GM18498 (cell line): Measurements from ENCODE around the gene ENO1.
"Not testable (repeated sequence)": the region's sequence is repeated elsewhere in the genome, so short reads cannot be mapped to it uniquely, and the experiment has no call there.

Experiments used
- ATAC-seq: cut with Tn5 transposase; IDR thresholded peaks from one replicate; pipeline ENCODE4 v1.9.1; 2021; ENCODE audit warnings: mild to moderate bottlenecking, moderate library complexity; ENCODE audit not compliant: unreplicated experiment

The ENO1 gene

DNA sequence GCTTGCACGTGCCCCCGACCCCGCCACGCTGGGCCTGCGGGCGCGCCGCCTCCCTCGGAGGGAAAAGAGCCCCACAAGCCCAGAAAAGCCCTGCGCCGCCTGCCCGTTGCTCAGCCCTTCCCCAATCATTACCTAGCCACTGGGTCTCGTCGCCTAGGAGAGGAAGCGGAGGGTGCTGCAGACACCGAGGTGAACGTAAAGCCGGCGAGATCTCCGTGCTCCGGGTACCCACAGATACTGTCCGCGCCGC, at the start of gene ENO1:
Gene ENO1 (minus strand): TSS at position 239 of the 250 bp plus-strand sequence. CDS start 3,778 bp downstream, outside the sequence.
- ATAC-seq: peak; percentile 12

DNA sequence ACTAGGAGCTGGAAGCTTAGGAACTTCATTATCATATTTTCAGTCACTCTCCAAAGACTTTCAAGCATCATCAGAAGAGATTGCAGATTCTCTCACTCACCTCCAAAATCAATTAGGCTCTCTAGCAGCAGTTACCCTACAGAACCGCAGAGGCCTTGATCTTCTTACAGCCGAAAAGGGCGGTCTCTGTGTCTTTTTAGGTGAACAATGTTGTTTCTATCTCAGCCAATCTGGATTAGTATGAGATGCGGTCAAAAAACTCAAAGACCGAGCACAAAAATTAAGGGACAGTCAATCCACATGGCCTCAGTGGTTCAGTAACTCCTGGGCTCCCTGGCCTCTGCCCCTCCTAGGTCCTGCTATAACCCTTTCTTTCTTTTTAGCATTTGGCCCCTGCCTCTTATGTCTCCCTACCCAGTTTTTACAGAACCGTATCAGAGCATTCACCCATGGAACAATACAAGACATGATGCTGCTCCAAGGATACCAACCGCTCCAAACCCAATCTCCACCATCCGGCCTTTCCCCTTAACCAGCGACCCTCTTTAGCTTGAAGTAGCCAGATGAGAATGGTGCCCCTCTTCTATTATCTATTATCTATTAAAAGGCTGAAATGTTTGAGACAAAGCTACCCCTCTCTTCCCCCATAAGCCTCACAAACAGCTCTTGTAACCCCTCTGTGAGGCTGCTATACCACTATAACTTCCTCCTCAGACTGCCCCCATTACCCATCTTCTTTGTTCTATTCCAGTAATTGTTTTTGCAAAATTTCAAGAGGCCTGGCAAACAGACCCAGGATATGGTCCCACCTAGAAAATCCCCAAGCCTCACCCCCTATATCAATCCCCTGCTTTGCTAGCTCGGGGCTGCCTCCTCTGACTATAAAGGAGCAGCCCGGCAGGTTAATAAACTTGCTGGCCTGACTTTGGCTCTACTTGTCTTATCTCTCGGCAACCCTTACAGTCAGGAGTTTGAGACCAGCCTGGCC, 48.5 kb upstream of the ENO1 start:
- no peak for ATAC-seq

DNA sequence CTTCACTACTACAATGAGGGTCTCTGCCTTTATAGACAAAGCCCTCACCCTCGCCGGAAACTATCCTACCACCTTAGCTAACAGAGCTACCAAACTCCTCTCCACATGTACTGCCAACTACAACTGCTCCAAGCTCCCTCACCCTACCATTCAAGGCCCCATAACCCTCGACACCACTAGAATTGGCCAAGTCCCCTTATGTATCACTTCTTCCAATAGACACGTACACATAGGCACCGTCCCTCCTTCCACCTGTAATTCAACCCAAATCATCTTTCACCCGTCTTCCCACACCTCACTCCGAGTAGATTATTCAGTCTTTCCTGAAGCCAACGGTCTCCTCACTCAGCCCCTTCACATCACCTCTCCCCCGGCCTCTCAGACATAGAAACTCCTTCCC, 47.5 kb upstream of the ENO1 start:
- ATAC-seq: no peak

DNA sequence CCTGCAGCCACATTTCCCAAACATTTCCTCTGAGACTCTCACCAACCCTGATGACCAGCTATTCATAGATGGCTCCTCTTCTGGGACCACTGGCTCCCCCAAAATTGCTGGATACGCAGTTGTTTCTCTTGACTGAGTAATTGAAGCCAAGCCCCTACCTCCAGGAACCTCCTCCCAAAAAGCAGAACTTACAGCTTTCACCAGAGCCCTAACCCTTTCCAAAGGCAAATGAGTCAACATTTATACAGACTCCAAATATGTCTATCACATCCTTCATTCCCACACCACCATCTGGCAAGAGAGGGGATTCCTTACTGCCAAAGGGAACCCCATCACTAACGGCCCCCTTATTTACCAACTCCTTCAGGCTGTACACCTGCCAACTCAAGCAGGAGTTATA, 46.9 kb upstream of the ENO1 start:
- ATAC-seq: no peak

DNA sequence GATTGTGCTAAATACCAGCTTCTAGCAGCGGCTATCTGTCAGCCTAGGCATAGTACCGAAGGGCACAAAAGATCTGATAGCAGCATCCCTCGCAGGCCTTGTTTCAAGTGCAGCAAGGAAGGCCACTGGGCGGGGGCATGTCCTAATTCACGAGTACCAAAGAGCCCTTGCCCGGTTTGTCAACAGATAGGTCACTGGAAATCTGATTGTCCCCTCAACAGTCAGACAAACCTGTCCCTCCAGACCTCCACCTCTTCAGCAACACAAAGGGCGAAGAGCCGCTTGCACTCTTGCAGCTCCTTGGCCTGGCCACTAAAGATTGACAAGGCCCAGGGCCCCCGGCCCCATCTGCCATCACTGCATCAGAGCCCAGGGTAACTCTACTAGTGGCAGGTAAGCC, 44.5 kb upstream of the ENO1 start:
- ATAC-seq: no peak

DNA sequence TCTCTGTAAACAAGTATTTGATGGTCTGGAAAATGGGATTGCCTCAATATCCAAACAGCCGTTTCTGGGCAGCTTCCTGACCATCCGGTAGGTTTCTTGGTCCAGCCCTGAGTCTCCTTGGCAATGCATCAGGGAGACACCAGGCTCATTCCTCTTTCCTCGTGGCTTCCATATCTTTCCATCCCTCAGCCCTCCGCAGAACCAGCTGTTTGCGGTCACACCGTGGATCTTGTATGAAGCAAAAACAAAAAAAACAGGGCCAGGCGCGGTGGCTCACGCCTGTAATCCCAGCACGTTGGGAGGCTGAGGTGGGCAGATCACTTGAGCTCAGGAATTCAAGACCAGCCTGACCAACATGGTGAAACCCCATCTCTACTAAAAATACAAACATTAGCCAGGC, 39.0 kb upstream of the ENO1 start:
- ATAC-seq: not testable (repeated sequence)

DNA sequence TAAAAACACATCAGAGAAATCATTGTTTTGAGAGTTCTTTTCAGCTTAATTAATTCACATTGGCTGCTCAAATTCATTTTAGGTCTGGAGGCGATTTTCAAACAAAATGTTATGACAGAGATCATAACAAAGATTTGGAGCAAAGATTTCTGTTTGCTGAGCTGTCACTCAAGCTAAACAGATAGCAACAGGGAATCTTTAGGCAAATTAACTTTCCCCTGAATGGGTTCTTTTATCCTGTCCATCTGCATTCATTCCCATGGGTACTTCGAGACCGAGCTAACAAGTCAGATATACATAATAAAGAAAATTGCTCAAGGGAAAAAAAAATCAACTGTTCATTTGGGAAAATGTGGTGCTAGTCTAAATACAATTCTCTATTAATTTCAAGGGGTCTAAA, 37.0 kb upstream of the ENO1 start:
- ATAC-seq: no peak

DNA sequence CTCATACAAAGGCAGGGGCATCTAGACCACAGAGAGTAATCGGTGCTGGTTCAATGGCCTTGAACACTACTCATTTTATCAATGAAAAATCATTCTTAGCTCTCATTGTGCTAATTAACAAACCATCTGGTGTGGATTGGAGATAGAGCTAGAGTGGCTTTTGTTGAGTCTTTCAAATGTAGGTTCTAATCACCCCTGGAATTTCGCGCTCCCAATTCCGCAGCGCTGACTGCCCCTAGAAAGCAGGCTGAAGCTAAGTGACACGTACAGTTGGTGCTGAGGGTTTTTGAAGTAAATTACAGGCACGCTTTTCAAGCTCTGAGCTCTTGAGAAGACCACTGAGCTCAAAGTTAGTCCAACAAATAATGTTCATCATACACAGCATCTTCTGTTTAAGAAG, 36.0 kb upstream of the ENO1 start:
- ATAC-seq: no peak

DNA sequence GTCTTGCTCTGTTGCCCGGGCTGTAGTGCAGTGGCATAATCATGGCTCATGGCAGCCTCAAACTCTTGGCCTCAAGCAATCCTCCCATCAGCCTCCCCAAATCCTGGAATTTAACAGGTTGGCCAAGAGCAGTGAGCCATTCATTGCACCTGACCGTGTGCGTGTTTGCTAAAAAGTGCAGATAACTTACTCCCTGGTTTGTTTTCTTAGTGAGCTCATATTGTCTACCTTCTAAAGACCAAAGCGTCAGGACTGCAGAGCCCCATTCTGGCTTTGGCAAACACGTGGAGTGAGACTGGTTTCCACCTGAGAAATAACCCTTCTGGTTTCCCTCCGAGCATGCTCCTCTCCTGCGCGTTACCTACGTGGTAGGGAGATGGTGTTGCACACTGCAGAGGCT, 35.0 kb upstream of the ENO1 start:
- ATAC-seq: no peak

DNA sequence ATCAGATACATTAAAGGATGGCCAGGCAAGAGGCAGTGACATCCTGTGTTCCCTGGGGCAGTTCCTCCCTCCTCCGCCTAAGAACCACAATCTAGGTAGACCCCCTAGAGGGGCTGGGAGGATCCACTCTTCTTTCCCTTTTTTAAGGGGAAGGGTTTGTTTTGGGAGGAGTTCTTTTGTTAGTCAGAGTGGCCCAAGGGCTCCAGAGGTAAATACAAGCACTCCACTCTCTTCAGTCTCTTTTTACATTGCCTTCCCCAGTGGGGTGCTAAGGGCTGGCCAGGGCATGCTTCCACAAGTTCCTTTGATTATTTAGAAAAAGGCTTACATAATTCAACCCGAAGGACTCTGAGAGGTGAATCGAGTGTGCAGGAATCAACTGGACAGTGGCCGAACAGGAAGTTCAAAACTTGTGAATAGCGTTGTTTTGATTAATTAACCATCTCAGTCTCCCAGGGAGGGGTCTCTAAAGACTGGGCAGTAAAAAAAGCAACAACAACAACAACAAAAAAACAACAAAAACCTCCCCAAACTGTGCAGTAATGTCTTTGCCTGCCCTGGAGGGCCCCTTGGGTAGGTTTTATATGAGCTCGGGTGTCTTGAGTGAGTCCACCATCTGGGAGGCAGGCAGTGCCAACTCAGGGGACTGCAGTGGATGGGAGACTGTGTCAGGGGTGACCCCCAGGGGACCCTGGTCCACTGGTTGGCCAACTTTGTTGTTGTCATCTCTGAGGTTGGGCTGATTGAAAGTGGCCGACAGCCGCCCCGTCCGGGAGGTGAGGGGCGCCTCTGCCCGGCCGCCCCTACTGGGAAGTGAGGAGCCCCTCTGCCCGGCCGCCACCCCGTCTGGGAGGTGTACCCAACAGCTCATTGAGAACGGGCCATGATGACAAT, 33.2 kb upstream of the ENO1 start:
- no peak for ATAC-seq

DNA sequence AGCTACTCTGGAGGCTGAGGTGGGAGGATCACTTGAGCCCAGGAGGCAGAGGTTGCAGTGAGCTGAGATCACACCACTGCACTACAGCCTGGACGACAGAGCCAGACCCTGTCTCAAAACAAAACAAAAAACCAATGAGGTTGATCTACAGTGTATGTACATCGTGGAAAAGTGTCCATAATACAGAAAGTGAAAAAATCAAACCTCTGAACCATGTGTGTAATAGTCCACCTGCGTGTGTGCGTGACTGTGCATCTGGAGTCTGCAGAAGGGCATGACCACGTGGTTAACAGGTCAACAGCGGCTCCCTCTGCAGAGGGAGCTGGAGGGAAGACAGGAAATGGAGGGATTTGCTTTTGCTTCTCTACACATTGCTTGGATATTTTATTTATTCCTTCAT, 32.4 kb upstream of the ENO1 start:
- no peak for ATAC-seq

DNA sequence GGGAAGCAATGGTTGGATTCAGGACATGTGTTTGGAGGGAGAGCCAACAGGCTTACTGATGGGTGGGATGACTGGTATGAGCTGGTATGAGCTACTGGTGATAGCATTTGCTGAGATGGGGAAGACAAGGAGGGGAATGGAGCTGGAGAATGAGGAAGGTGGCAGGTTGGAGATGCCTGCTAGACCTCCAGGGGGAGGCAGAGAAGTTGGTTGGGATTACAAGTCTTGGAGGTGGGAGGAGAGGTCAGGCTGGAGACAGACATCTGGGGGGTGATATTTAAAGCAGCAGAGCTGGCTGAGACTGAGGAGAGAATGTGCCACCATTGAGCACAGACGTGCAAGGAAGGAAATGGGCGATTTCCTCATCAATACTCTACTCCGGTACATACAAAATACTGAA, 31.8 kb upstream of the ENO1 start:
- ATAC-seq: no peak

DNA sequence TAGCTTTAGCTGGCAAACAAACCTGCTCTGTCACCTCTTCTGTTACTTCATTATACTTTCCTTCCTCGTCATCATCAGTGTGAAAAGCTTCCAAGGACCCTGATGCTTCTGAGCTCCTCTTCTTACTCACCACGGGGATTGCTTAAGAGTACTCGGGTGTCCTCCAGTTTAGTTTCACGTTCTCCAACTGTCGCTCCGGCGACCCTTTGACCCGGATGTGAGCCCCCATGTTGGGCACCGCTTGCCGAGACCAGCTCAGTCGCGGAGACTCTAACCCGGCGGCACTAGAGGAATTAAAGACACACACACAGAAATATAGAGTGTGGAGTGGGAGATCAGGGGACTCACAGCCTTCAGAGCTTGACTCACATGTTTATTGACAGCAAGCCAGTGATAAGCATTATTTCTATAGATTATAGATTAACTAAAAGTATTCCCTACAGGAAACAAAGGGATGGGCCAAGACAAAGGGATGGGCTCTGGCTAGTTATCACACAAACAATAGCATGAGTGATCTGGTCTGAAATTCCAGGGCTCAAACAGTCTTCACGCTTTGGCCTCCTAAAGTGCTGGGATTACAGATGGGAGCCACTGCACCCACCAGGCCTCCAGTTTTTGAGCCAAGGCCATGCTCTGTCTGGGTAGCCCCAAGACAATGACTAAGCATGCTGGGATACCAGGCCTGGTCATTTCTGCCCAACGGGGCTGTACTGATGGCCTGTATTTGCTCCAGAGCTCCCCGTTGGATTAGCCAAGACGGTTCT, 30.1 kb upstream of the ENO1 start:
- no peak for ATAC-seq

DNA sequence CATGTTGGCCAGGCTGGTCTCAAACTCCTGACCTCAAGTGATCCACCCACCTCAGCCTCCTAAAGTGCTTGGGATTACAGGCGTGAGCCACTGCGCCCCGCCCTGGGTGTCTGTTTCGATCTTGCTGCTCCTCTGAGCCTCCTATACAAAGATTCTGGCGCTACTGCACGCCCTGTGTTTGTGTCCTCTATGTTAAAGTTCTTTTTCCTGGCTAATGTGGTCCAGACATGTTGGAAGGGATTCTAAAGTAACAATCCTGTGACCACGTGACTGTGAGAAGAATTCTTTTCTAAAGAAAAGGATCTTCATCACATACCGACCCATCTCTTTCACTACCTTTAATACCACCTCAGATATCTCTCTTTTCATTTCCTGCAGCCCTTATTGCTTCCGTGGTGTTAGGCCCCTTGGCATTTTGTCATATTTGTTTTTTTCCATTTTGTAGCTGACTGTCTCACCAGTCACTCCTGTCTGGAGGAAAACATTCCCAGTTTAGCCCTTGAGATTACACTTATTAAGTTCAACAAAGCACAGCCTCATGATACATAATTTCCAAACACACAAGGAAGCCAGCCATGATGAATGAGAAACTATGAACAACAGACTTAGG, 27.2 kb upstream of the ENO1 start:
- ATAC-seq: no peak

DNA sequence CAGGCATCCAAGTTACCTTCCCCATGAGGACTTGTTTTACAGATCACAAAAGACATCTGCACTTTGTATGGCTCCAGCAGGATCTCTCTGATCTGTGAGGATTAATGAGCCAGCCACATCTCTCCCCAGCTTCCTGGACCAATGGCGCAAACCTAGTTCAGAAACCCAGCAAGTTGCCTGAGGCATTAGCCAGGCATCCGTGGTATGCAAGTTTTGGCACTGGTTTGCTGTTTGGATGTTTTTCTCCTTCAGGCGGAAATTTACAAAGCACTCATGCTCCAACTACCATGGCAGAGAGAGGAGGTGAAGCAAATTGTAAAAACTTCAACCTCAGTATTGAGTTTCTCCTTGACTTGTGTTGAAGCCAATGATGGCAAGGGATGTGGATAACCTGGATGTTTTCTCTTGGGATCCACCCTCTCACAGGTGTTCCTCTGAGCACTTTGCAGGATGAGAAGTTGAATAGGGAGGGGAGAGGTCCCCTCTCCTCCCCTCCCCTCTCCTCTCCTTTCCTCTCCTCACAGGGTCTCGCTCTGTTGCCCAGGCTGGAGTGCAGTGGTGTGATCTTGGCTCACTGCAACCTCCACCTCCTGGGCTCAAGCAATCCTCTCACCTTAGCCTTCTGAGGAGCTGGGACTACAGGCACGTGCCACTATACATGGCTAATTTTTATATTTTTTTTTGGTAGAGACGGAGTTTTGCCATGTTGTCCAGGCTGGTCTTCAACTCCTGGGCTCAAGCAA, 25.6 kb upstream of the ENO1 start:
- ATAC-seq: no peak

DNA sequence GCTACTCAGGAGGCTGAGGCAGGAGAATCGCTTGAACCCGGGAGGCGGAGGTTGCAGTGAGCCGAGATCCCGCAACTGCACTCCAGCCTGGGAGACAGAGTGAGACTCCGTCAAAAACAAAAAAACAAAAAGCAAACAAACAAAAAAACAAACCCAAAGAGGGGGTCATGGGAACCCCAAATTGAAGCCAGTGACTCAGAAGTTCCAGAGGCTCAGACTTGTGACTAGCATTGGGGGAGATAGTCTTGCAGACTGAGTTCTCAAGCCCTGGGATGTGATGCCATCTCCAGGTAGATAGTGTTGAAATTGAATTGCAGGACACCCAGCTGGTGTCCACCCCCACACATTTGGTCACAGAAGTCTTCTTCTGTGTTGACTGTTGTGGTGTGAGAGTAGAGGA, 24.9 kb upstream of the ENO1 start:
- ATAC-seq: no peak

DNA sequence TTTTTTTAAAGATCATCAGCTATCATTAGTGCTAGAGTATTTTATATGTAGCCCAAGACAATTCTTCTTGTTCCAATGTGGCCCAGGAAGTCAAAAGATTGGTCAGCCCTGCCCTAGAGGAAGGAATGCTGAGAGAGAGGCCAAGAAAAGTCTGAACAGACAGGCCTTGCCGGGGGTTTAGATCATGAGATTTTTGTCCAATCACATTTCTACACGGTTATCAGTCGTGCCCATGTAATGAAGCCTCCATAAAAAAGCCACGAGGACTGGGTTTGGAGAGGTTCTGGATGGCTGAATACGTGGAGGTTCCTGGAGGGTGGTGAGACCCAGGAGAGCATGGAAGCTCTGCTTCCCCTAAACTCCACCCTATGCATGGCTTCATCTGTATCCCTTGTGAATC, 24.3 kb upstream of the ENO1 start:
- no peak for ATAC-seq

DNA sequence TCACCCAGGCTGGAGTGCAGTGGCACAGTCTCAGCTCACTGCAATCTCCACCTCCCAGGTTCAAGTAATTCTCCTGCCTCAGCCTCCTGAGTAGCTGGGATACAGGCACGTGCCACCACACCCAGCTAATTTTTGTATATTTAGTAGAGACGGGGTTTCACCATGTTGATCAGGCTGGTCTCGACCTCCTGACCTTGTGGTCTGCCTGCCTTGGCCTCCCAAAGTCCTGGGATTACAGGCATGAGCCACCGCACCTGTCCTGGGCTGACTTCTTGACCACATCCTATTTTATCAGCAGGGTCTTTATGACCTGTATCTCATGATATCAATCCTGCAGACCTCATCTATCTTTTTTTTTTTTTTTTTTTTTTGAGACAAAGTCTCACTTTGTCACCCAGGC, 22.2 kb upstream of the ENO1 start:
- not testable (repeated sequence) for ATAC-seq

DNA sequence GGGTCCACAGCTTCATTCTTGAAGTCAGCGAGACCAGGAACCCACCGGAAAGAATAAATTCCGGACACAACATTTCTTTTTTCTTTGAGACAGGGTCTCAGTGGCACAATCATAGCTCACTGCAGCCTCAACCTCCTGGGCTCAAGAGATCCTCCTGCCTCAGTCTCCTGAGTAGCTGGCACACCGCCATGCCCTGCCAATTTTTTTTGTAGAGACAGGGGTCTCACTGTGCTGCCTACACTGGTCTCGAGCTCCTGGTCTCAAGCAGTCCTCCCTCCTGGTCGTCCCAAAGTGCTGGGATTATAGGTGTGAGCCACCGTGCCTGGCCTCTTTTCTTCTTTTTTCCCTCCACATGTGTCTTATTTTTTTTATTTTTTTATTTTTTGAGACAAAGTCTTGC, 20.6 kb upstream of the ENO1 start:
- ATAC-seq: no peak

DNA sequence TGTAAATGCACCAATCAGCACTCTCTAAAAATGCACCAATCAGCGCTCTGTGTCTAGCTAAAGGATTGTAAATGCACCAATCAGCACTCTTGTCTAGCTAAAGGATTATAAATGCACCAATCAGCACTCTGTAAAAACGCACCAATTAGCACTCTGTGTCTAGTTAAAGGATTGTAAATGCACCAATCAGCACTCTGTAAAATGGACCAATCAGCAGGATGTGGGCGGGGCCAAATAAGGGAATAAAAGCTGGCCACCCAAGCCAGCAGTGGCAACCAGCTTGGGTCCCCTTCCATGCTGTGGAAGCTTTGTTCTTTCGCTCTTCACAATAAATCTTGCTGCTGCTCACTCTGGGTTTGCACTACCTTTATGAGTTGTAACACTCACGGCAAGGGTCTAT, 19.9 kb upstream of the ENO1 start:
- ATAC-seq: not testable (repeated sequence)
